Type B pancreatic cell (in vitro differentiated cells): ENCODE results near the gene CDH2. TPM values are rescaled to one million over a fixed set of nuclear protein-coding genes. Genes with fewer than 3 reads are reported as not detected.

Experiments
- DNase-seq: peaks from one replicate; pipeline ENCODE4 v3.0.0; 2021; ENCODE audit warnings: mixed read lengths; ENCODE audit not compliant: unreplicated experiment; ENCODE audit errors: extremely low spot score
- H3K27ac Mint-ChIP-seq: 2 replicates; pipeline ENCODE4 v1.8.0; 2021; ENCODE audit warnings: mild to moderate bottlenecking, mixed read lengths
- H3K27me3 Mint-ChIP-seq: 2 replicates; pipeline ENCODE4 v1.8.0; 2021; ENCODE audit warnings: mixed read lengths
- H3K36me3 Mint-ChIP-seq: 2 replicates; pipeline ENCODE4 v1.8.0; 2021; ENCODE audit warnings: mixed read lengths
- H3K4me1 Mint-ChIP-seq: one replicate; pipeline ENCODE4 v1.8.0; 2021; ENCODE audit warnings: mixed read lengths; ENCODE audit not compliant: unreplicated experiment
- H3K4me3 Mint-ChIP-seq: 2 replicates; pipeline ENCODE4 v1.8.0; 2021; ENCODE audit warnings: mild to moderate bottlenecking, mixed read lengths
- H3K9me3 Mint-ChIP-seq: 2 replicates; pipeline ENCODE4 v1.8.0; 2021; ENCODE audit warnings: mixed read lengths
- CTCF ChIP-seq: fragments of 200-600 bp; sonication (generic); conservative IDR thresholded peaks from 2 replicates; pipeline ENCODE4 v1.5.0; 2021; ENCODE audit warnings: antibody characterized with exemption, mild to moderate bottlenecking
- total RNA-seq: library from RNA; stranded (reverse); gene quantifications from 2 replicates; pipeline ENCODE4 v1.2.1, GENCODE V29; 2021; ENCODE audit warnings: low replicate concordance

CDH2 gene
- total RNA-seq, 1 donor from 2014 or later: 145 TPM

- DNase-seq: no peak
- peaks cover 22% of the 10 kb centered on the region for H3K4me1 Mint-ChIP-seq
- no peak overlapping the region for H3K27ac Mint-ChIP-seq
- TF ChIP-seq CTCF: no peak
- no peak overlapping the region for H3K4me3 Mint-ChIP-seq
- H3K9me3 Mint-ChIP-seq: peaks cover 10% of the 10 kb centered on the region
- H3K27me3 Mint-ChIP-seq: no peaks in the 10 kb centered on the region
- H3K36me3 Mint-ChIP-seq: peaks cover 9% of the 10 kb centered on the region
These were observed 56.0 kb downstream of the CDH2 start for GRCh38 chr18:28120828-28121515.

DNA sequence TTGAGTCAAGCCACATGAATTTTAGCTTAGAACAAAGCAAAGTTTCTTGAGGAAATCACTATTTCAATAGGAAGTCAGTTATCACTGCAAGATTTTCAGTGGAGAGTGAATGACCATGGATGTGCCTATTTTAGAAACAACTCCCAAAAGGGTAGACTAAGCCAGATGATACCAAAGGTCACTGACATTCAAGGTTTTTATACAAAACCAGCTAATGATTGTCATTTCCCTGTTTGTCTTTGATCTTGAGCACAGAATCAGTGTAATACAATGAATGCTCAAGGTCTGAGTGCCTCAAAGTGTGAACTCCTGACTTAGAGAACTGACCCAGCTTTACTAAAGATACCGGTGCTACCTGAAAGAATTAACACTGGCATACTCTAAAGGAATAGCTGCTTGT lies 60.5 kb downstream of the CDH2 start:
- H3K36me3 Mint-ChIP-seq: peaks cover 9% of the 10 kb centered on the region
- no peak overlapping the region for H3K4me3 Mint-ChIP-seq
- H3K27ac Mint-ChIP-seq: no peak overlapping the region
- peaks cover 9% of the 10 kb centered on the region for H3K9me3 Mint-ChIP-seq
- H3K27me3 Mint-ChIP-seq: no peaks in the 10 kb centered on the region
- DNase-seq: no peak
- TF ChIP-seq CTCF: no peak
- H3K4me1 Mint-ChIP-seq: peaks cover 25% of the 10 kb centered on the region

GRCh38 chr18:28115149-28115550 lies 61.8 kb downstream of the CDH2 start:
- no peak for DNase-seq
- TF ChIP-seq CTCF: no peak
- H3K9me3 Mint-ChIP-seq: peaks cover 6% of the 10 kb centered on the region
- H3K4me3 Mint-ChIP-seq: no peak overlapping the region
- peaks cover 28% of the 10 kb centered on the region for H3K4me1 Mint-ChIP-seq
- peaks cover 5% of the 10 kb centered on the region for H3K36me3 Mint-ChIP-seq
- no peak overlapping the region for H3K27ac Mint-ChIP-seq
- H3K27me3 Mint-ChIP-seq: no peaks in the 10 kb centered on the region

DNA sequence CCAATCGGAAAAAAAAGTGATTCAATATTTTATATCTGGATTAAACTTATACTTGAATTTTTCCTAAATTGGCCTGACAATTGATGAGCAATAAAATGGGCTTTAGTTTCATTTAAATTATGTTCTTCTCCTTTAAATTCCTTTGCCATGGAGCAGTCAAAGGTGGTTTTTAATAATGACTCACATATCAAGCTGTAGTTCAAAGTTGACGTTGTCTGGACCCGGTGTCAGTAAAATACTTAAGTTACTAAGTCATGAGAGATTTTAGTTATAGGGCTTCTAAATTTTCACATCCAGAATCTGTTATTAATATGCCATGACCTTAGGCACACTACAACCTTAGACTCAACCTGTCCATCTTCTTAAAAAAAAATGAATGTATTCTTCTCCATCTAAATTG lies 62.5 kb downstream of the CDH2 start:
- Mint-ChIP-seq H3K27me3 (no peaks in the 10 kb centered on the region), H3K4me3 (no peak overlapping the region), H3K4me1 (peaks cover 34% of the 10 kb centered on the region), H3K27ac (no peak overlapping the region), H3K9me3 (peaks cover under 1% of the 10 kb centered on the region), H3K36me3 (no peaks in the 10 kb centered on the region)
- TF ChIP-seq CTCF: no peak
- no peak for DNase-seq

DNA sequence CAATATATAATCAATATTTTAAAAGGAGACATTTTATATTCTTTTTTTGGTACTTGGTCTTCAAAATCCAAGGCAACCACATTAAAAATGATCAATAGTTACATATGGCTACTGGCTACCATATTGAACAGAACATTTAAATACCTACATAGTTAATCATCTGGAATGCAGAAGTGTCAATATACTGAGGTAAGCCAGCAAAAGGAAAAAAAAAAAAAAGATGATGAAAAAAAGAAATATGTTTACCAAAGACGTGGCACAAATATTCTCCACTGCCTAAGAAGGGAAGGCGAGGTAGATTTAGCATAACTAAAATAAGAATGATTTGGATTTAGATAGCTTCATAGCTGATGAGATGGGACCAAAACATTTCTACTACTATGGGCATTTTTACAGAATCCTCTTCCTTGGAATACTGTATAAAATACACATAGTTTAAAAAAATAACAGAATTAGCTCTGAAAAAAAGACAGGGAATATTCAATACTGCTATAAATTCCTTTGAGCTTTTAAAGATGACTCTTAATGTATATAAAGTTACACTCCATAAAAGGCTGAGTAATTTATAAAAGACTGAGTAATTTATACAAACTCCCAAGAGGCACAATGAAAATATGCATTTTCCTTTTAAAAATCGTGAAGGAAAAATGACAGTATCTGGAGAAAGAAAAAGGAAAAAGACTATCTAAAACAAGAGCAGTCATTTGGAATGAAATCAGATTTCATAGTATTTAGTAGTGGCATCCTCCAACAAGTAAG lies 63.5 kb downstream of the CDH2 start:
- Mint-ChIP-seq H3K27me3 (no peaks in the 10 kb centered on the region), H3K9me3 (no peaks in the 10 kb centered on the region)

More for the DNA sequence above, 63.5 kb downstream of the CDH2 start:
- H3K4me3 Mint-ChIP-seq: no peak overlapping the region
- H3K4me1 Mint-ChIP-seq: peaks cover 41% of the 10 kb centered on the region
- no peaks in the 10 kb centered on the region for H3K36me3 Mint-ChIP-seq
- H3K27ac Mint-ChIP-seq: no peak overlapping the region
- TF ChIP-seq CTCF: no peak
- DNase-seq: no peak
